Body of pancreas (tissue), 4 donors: ENCODE results near the gene HRG. TPM values are rescaled to one million over a fixed set of nuclear protein-coding genes. Genes with fewer than 3 reads are reported as not detected.

Experiments used
- ATAC-seq: fragments of 150-250 bp; one replicate; pipeline ENCODE4 v1.9.1; 2016
- DNase-seq, 4 donors: peaks; one replicate each; pipeline ENCODE4 v3.0.0-alpha.2; 2019
- H3K27ac ChIP-seq, 4 donors: fragments of 200-600 bp; sonication (generic); 1 replicate in 3 of 4; 2 replicates in 1 of 4; pipeline versions ENCODE4 v1.5.1 to v1.6.1; 2016 to 2019; ENCODE audit warnings: mild to moderate bottlenecking in 1 of 4, mixed read lengths in 1 of 4, moderate library complexity in 1 of 4
- H3K27me3 ChIP-seq, 2 donors: fragments of 200-600 bp; sonication (generic); one replicate each; pipeline ENCODE4 v1.6.0; 2016; ENCODE audit warnings: mild to moderate bottlenecking in 1 of 2
- H3K36me3 ChIP-seq, 2 donors: fragments of 200-600 bp; sonication (generic); replicated peaks in 1 of 2; 2 replicates each; pipeline ENCODE4 v1.5.1; 2016; ENCODE audit warnings: low read depth in 2 of 2; ENCODE audit not compliant: insufficient read depth in 1 of 2
- H3K4me1 ChIP-seq: fragments of 200-600 bp; sonication (generic); one replicate; pipeline ENCODE4 v1.6.0; 2016
- H3K4me3 ChIP-seq, 2 donors: fragments of 200-600 bp; sonication (generic); 1 replicate in 1 of 2; 2 replicates in 1 of 2; pipeline ENCODE4 v1.5.1; 2016 to 2019
- H3K9me3 ChIP-seq, 3 donors: fragments of 200-600 bp; sonication (generic); 1 replicate in 2 of 3; 2 replicates in 1 of 3; pipeline ENCODE4 v1.5.1; 2016
- POLR2A ChIP-seq, 3 donors: fragments of 450-650 bp; IDR thresholded peaks; one replicate each; pipeline ENCODE4 v1.6.1; 2016; ENCODE audit warnings: antibody characterized with exemption in 3 of 3, mild to moderate bottlenecking in 2 of 3
- WGBS, 2 donors: methylation state at CpG; one replicate each; pipeline ENCODE4 v1.1.5; 2017; 5-methylcytosine and 5-hydroxymethylcytosine counted together
- intact Hi-C: fragments of 100-400 bp; cut with DNase I; formaldehyde crosslinking; loops from one replicate; pipeline ENCODE4 v1.15.1; 2023
- total RNA-seq, 2 donors: library from RNA; depleted of rRNA; stranded (reverse); fragments of >200 nt; gene quantifications; one replicate each; pipeline ENCODE4 v1.1.0, GENCODE V29; 2016
- TF ChIP-seq, protein P1 (sequence below), 7 experiments: fragments of 450-650 bp in 4 of 7; fragments of 200-600 bp in 3 of 7; sonication (generic) in 3 of 7; IDR thresholded peaks; one replicate each; pipeline ENCODE4 v1.5.1; 2016 to 2019; ENCODE audit warnings: antibody characterized with exemption in 7 of 7

HRG gene
- total RNA-seq, 2 donors from 2014 or later = not detected

DNA sequence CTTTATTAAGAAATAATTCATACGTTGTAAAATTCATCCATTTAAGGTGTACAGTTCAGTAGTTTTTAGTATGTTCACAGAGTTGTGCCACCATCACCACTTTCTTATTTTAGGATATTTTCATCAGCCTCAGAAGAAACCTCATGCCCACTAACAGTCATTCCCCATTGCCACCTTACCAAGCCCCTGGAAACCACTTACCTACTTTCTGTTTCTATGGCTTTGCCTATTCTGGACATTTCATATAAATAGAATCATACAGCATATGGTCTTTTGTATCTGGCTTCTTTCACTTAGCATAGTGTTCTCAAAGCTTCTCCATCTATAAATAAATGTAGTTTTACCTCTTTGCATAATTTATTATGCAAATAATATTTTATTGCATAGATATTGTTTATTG, 19.0 kb upstream of the HRG start:
- H3K4me1 ChIP-seq = no peaks in the 10 kb centered on the region
- no peak overlapping the region for H3K27ac ChIP-seq
- intact Hi-C loops = no loop called here
- no peaks in the 10 kb centered on the region for H3K27me3 ChIP-seq
- DNase-seq (no peak), ATAC-seq (no peak)
- 79 to 87% methylated on average over 1 of the region's 1 CpG for WGBS, 2 donors
- no peaks in the 10 kb centered on the region for H3K36me3 ChIP-seq
- H3K4me3 ChIP-seq = no peak overlapping the region
- TF ChIP-seq, protein P1, sequence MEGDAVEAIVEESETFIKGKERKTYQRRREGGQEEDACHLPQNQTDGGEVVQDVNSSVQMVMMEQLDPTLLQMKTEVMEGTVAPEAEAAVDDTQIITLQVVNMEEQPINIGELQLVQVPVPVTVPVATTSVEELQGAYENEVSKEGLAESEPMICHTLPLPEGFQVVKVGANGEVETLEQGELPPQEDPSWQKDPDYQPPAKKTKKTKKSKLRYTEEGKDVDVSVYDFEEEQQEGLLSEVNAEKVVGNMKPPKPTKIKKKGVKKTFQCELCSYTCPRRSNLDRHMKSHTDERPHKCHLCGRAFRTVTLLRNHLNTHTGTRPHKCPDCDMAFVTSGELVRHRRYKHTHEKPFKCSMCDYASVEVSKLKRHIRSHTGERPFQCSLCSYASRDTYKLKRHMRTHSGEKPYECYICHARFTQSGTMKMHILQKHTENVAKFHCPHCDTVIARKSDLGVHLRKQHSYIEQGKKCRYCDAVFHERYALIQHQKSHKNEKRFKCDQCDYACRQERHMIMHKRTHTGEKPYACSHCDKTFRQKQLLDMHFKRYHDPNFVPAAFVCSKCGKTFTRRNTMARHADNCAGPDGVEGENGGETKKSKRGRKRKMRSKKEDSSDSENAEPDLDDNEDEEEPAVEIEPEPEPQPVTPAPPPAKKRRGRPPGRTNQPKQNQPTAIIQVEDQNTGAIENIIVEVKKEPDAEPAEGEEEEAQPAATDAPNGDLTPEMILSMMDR (IDR thresholded peaks at IDR 0.05) = no peak
- no peak for TF ChIP-seq POLR2A (IDR thresholded peaks at IDR 0.05)
- no peaks in the 10 kb centered on the region for H3K9me3 ChIP-seq

DNA sequence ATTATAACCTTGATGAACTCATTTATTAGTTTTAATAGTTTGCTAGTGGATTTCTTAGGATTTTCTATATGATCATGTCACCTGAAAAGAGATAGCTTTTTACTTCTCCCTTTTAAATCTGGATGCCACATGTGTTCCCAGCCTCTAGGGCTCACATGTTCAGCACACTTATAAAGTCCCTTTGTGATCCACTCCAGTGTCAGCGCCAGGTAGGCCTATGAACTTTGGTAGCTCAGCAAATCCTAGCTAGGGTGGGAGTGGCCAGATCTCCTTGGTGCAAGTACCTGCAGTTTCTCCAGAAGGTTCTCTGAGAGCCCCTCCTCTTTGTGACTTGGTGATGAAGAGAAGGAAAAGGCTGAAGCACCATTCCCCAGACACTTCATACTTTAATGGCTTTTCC, 17.0 kb upstream of the HRG start:
- 90 to 95% methylated on average over 1 of the region's 1 CpG for WGBS, 2 donors
- intact Hi-C loops = no loop called here
- H3K27ac ChIP-seq = no peak overlapping the region
- no peak for TF ChIP-seq POLR2A (IDR thresholded peaks at IDR 0.05)
- TF ChIP-seq, protein P1 (IDR thresholded peaks at IDR 0.05) = no peak
- DNase-seq (no peak), ATAC-seq (no peak)
- no peaks in the 10 kb centered on the region for H3K27me3 ChIP-seq
- H3K4me1 ChIP-seq = no peaks in the 10 kb centered on the region
- no peak overlapping the region for H3K4me3 ChIP-seq
- H3K9me3 ChIP-seq = no peaks in the 10 kb centered on the region
- H3K36me3 ChIP-seq = no peaks in the 10 kb centered on the region

DNA sequence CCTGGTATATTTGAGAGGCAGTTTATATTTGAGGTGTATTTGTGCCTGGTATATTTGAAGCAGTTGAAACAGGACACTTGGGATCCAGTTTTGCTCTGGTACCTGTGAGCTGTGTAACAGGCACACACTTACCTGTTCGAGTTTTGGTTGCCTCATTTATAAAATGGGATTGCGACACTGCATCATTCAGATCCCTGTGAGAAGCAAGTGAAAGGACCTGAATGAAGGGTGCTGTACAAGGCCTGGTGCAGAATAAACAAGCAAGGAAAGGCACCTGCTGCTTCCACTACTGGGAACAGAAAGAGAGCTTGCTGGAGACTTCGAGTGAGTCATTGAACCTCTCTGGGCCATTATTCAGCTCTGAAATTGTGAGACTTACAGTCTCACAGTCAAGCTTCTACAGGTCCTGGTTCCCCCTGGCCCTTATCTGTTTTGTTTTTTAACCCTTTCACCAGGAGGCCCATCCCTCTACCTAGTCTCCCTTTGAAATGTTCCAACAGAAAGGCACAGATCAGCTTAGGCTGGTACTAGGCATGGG, 14.1 kb upstream of the HRG start:
- Histone ChIP-seq H3K27ac (no peak overlapping the region), H3K4me1 (no peaks in the 10 kb centered on the region), H3K36me3 (no peaks in the 10 kb centered on the region), H3K9me3 (no peaks in the 10 kb centered on the region), H3K27me3 (no peaks in the 10 kb centered on the region), H3K4me3 (no peak overlapping the region)
- intact Hi-C loops = no loop called here
- no peak for DNase-seq
- no peak for ATAC-seq
- TF ChIP-seq POLR2A (IDR thresholded peaks at IDR 0.05) = no peak
- TF ChIP-seq, protein P1 (IDR thresholded peaks at IDR 0.05) = no peak
- 55 to 72% methylated on average over 3 of the region's 3 CpGs for WGBS, 2 donors

DNA sequence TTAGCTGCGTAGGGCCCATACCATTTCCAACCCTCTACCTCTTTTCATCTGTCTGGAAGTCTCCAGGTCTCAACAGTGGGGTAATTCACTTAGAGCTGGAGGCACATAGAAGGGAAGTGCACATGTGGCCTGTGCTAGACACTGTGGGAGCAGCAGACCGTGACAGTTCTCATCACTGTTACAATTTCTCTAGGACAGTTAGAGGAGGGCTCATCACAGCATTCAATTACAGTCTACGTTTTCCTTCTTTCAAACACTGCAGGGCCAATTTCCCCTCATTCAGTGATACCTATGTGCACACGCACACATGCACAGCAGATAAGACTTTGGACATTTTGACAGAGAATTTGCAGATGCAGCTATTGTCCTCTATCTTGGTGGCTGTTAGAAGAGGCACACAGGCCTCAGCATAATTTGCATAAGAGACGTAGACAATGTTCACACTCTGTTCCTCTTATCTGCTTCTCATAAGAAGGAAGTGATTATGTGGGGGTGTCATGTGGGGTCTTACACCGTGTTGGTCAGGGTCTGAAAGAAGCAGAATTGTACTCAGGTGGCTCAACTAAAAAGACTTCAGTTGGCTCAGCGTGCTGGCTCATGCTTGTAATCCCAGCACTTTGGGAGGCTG, 12.6 kb upstream of the HRG start:
- Histone ChIP-seq H3K27ac (no peak overlapping the region), H3K4me1 (no peaks in the 10 kb centered on the region), H3K4me3 (no peak overlapping the region), H3K36me3 (no peaks in the 10 kb centered on the region), H3K9me3 (no peaks in the 10 kb centered on the region), H3K27me3 (no peaks in the 10 kb centered on the region)
- intact Hi-C loops = no loop called here
- 68 to 82% methylated on average over 5 to 7 of the region's 7 CpGs for WGBS, 2 donors
- ATAC-seq (no peak), DNase-seq (no peak)
- TF ChIP-seq POLR2A (IDR thresholded peaks at IDR 0.05) = no peak
- TF ChIP-seq, protein P1 (IDR thresholded peaks at IDR 0.05) = no peak

DNA sequence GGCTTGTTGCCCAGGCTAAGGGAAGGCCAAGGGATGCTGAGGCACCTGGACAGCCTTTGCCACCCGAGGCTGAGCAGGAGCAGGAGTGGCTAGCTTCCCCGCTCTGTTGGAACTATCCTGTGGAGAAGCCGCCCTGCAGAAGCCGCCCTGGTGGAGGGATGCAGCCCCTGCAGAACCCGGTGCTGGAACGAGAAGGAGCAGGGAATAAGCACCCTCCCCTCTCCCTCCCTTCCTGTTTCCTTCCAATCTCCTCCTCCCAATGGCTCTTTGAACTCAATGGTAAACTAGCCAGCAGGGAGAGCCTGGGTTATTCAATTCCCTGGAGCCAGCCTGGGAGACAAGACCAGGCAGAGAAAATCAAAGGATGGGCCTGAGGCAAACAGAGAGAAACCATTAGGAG, 11.8 kb upstream of the HRG start:
- TF ChIP-seq POLR2A (IDR thresholded peaks at IDR 0.05) = no peak

More for the DNA sequence above, 11.8 kb upstream of the HRG start:
- WGBS, 2 donors = 54 to 60% methylated on average over 6 of the region's 6 CpGs
- Histone ChIP-seq H3K27me3 (no peaks in the 10 kb centered on the region), H3K4me3 (no peak overlapping the region), H3K9me3 (no peaks in the 10 kb centered on the region), H3K27ac (no peak overlapping the region), H3K36me3 (no peaks in the 10 kb centered on the region), H3K4me1 (no peaks in the 10 kb centered on the region)
- intact Hi-C loops = no loop called here
- ATAC-seq (no peak), DNase-seq (no peak)
